SK-N-SH treated with all-trans-retinoic acid at 6 μM for 48 hours (cell line): ENCODE results near the gene TAOK3.

ENCODE experiments used
- CSDC2 ChIP-seq: fragments of 250-450 bp; sonication (Bioruptor Pico); IDR thresholded peaks from 2 replicates; pipeline ENCODE4 v1.5.0; 2020; ENCODE audit warnings: mild to moderate bottlenecking, moderate library complexity
- PPARA ChIP-seq: fragments of 250-450 bp; sonication (Bioruptor Pico); IDR thresholded peaks from 2 replicates; pipeline ENCODE4 v1.5.0; 2020; ENCODE audit warnings: mild to moderate bottlenecking, borderline replicate concordance
- SNAI2 ChIP-seq: fragments of 250-450 bp; sonication (Bioruptor Pico); IDR thresholded peaks from 2 replicates; pipeline ENCODE4 v1.5.0; 2020; ENCODE audit warnings: mild to moderate bottlenecking, moderate library complexity
- TF ChIP-seq, protein P1 (sequence below): fragments of 250-450 bp; sonication (Bioruptor Pico); IDR thresholded peaks from 2 replicates; pipeline ENCODE4 v1.5.0; 2020; ENCODE audit warnings: mild to moderate bottlenecking, moderate library complexity

DNA sequence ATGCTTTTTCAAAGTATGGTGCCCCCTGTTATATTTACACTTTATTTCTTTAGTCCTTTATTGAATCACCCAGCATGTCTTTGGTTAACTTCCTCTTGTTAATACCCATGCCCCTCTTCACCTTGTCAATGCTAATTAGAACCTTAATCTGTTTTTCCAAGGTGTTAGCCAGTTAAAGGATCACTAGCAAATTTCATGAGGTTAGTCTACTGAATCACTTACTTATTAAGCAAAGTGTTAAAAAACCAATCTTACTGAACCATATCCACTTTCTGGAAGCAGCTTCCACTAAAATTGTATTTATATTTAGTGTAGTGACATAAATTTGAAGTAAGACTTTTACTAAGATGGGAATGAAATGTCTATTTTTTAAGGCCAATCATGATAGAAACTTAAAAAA is 27.9 kb downstream of the TAOK3 start:
- TF ChIP-seq SNAI2 (no peak), CSDC2 (CRISPR knock-in tag) (no peak), PPARA (CRISPR knock-in tag) (no peak)
- TF ChIP-seq, protein P1, sequence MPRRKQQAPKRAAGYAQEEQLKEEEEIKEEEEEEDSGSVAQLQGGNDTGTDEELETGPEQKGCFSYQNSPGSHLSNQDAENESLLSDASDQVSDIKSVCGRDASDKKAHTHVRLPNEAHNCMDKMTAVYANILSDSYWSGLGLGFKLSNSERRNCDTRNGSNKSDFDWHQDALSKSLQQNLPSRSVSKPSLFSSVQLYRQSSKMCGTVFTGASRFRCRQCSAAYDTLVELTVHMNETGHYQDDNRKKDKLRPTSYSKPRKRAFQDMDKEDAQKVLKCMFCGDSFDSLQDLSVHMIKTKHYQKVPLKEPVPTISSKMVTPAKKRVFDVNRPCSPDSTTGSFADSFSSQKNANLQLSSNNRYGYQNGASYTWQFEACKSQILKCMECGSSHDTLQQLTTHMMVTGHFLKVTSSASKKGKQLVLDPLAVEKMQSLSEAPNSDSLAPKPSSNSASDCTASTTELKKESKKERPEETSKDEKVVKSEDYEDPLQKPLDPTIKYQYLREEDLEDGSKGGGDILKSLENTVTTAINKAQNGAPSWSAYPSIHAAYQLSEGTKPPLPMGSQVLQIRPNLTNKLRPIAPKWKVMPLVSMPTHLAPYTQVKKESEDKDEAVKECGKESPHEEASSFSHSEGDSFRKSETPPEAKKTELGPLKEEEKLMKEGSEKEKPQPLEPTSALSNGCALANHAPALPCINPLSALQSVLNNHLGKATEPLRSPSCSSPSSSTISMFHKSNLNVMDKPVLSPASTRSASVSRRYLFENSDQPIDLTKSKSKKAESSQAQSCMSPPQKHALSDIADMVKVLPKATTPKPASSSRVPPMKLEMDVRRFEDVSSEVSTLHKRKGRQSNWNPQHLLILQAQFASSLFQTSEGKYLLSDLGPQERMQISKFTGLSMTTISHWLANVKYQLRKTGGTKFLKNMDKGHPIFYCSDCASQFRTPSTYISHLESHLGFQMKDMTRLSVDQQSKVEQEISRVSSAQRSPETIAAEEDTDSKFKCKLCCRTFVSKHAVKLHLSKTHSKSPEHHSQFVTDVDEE: no peak
